ENCODE measurements around the gene CD48.

Gene CD48

GRCh38 chr1:160711602-160712311 is at the start of gene CD48:
CD48 (minus strand) TSS chr1:160711822; CDS start chr1:160711763, 59 bp downstream.
- DNase-seq, result peak; percentile 37 to 58

GRCh38 chr1:160761046-160761445 is 49.4 kb upstream of the CD48 start:
- DNase-seq, result no peak

GRCh38 chr1:160759740-160760139 is 48.1 kb upstream of the CD48 start:
- DNase-seq, result no peak

- DNase-seq, result no peak
Measured at GRCh38 chr1:160758521-160758920, 46.9 kb upstream of the CD48 start.

GRCh38 chr1:160756849-160757201 is 45.2 kb upstream of the CD48 start:
- no peak for DNase-seq

GRCh38 chr1:160755911-160756848 is 44.6 kb upstream of the CD48 start:
- DNase-seq, result no peak

- no peak for DNase-seq
Measured at GRCh38 chr1:160755461-160755860, 43.8 kb upstream of the CD48 start.

GRCh38 chr1:160753594-160753993 is 42.0 kb upstream of the CD48 start:
- DNase-seq, result no peak

GRCh38 chr1:160752924-160753323 is 41.3 kb upstream of the CD48 start:
- no peak for DNase-seq

GRCh38 chr1:160752406-160752805 is 40.8 kb upstream of the CD48 start:
- no peak for DNase-seq

- DNase-seq, result no peak
Measured at GRCh38 chr1:160750608-160751007, 39.0 kb upstream of the CD48 start.

GRCh38 chr1:160748878-160749269 is 37.3 kb upstream of the CD48 start:
- no peak for DNase-seq

GRCh38 chr1:160748181-160748877 is 36.7 kb upstream of the CD48 start:
- DNase-seq, result no peak

GRCh38 chr1:160747717-160748116 is 36.1 kb upstream of the CD48 start:
- no peak for DNase-seq

GRCh38 chr1:160746836-160747500 is 35.3 kb upstream of the CD48 start:
- DNase-seq, result no peak

- DNase-seq, result no peak
Measured at GRCh38 chr1:160745551-160745950, 33.9 kb upstream of the CD48 start.

GRCh38 chr1:160744852-160745520 is 33.4 kb upstream of the CD48 start:
- no peak for DNase-seq

- DNase-seq, result no peak
Measured at GRCh38 chr1:160744199-160744851, 32.7 kb upstream of the CD48 start.

GRCh38 chr1:160743266-160743665 is 31.6 kb upstream of the CD48 start:
- no peak for DNase-seq

GRCh38 chr1:160742428-160743127 is 31.0 kb upstream of the CD48 start:
- DNase-seq, result no peak
